CD4-positive, alpha-beta T cell treated with Interleukin-2 at 100 ng/mL for 4 hours (primary cell): ENCODE results near the gene ASB8.
A peak's percentile ranks its signal among the peaks of the same experiment; 100 is the strongest.

Source experiments
- DNase-seq: peaks from one replicate; pipeline ENCODE4 v3.0.0-alpha.2; 2020; ENCODE audit warnings: low spot score

The ASB8 gene

GRCh38 chr12:48157018-48157888 lies at the start of gene ASB8:
ASB8 (minus strand) TSS chr12:48157515; CDS start chr12:48153496, 4,019 bp downstream.
- DNase-seq, result peak; percentile 100

- DNase-seq, result no peak
These were observed 45.9 kb upstream of the ASB8 start, which contains the start of gene OR10AD1 for GRCh38 chr12:48203192-48203591. OR10AD1 (minus strand) TSS chr12:48203292; CDS start chr12:48203292, 0 bp downstream.

- DNase-seq, result no peak
These were observed 45.5 kb upstream of the ASB8 start for GRCh38 chr12:48202766-48203165.

- no peak for DNase-seq
These were observed 44.2 kb upstream of the ASB8 start for GRCh38 chr12:48201516-48201915.

- no peak for DNase-seq
These were observed 43.8 kb upstream of the ASB8 start for GRCh38 chr12:48201091-48201490.

- no peak for DNase-seq
These were observed 42.5 kb upstream of the ASB8 start for GRCh38 chr12:48199774-48200221.

- DNase-seq, result no peak
These were observed 41.7 kb upstream of the ASB8 start for GRCh38 chr12:48198985-48199384.

- peak; percentile 15 for DNase-seq
These were observed 41.3 kb upstream of the ASB8 start for GRCh38 chr12:48198672-48198971.

- DNase-seq, result peak; percentile 91
These were observed 40.8 kb upstream of the ASB8 start for GRCh38 chr12:48197971-48198671.

- DNase-seq, result peak; percentile 49
These were observed 40.2 kb upstream of the ASB8 start for GRCh38 chr12:48197549-48197970.

GRCh38 chr12:48194799-48195201 lies 37.5 kb upstream of the ASB8 start:
- no peak for DNase-seq

GRCh38 chr12:48193623-48194022 lies 36.3 kb upstream of the ASB8 start:
- DNase-seq, result no peak

GRCh38 chr12:48192861-48193260 lies 35.5 kb upstream of the ASB8 start:
- no peak for DNase-seq

GRCh38 chr12:48191096-48191495 lies 33.8 kb upstream of the ASB8 start:
- no peak for DNase-seq

- peak; percentile 81 for DNase-seq
These were observed 32.2 kb upstream of the ASB8 start for GRCh38 chr12:48189331-48190125.

- no peak for DNase-seq
These were observed 30.8 kb upstream of the ASB8 start for GRCh38 chr12:48187916-48188695.

GRCh38 chr12:48185181-48185919 lies 28.0 kb upstream of the ASB8 start:
- DNase-seq, result no peak

GRCh38 chr12:48184549-48184922 lies 27.2 kb upstream of the ASB8 start:
- no peak for DNase-seq

- no peak for DNase-seq
These were observed 26.7 kb upstream of the ASB8 start for GRCh38 chr12:48183876-48184548.
